Panc1 (cell line): ENCODE results near the gene RICTOR.

Source experiments
- POLR2AphosphoS5 ChIP-seq: IDR thresholded peaks from 2 replicates; pipeline ENCODE4 v1.6.1; 2012; ENCODE audit warnings: mild to moderate bottlenecking, low read depth, low read length, moderate library complexity
- SIN3A ChIP-seq: IDR thresholded peaks from 2 replicates; pipeline ENCODE4 v1.6.1; 2012; ENCODE audit warnings: low read depth, mild to moderate bottlenecking, low read length, moderate library complexity, borderline replicate concordance; ENCODE audit not compliant: insufficient read depth
- TCF7L2 ChIP-seq: IDR thresholded peaks from 2 replicates; pipeline ENCODE4 v1.6.1; 2011; ENCODE audit warnings: mild to moderate bottlenecking, low read depth, low read length, inconsistent platforms
- TF ChIP-seq, protein P1 (sequence below): fragments of 450-650 bp; IDR thresholded peaks from 2 replicates; pipeline ENCODE4 v1.5.1; 2017; ENCODE audit warnings: mild to moderate bottlenecking
- TF ChIP-seq, protein P2 (sequence below), 2 experiments: IDR thresholded peaks; 2 replicates each; pipeline ENCODE4 v1.6.1; 2011 to 2012; ENCODE audit warnings: low read depth in 2 of 2, control low read depth in 1 of 2, low read length in 1 of 2, mild to moderate bottlenecking in 1 of 2, moderate library complexity in 1 of 2; ENCODE audit not compliant: insufficient read depth in 1 of 2

DNA sequence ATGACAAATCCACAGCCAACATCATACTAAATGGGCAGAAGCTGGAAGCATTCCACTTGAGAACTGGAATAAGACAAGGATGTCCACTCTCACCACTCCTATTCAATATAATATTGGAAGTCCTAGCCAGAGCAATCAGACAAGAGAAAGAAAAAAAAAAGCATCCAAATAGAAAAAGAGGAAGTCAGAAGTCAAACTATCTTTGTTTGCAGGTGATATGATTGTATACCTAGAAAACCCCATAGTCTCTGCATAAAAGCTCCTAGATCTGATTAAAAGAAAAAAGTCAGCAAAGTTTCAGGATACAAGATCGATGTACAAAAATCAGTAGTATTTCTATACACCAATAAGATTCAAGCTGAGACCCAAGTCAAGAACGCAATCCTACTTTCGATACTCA is 162.3 kb downstream of the RICTOR start:
- TF ChIP-seq, protein P1, sequence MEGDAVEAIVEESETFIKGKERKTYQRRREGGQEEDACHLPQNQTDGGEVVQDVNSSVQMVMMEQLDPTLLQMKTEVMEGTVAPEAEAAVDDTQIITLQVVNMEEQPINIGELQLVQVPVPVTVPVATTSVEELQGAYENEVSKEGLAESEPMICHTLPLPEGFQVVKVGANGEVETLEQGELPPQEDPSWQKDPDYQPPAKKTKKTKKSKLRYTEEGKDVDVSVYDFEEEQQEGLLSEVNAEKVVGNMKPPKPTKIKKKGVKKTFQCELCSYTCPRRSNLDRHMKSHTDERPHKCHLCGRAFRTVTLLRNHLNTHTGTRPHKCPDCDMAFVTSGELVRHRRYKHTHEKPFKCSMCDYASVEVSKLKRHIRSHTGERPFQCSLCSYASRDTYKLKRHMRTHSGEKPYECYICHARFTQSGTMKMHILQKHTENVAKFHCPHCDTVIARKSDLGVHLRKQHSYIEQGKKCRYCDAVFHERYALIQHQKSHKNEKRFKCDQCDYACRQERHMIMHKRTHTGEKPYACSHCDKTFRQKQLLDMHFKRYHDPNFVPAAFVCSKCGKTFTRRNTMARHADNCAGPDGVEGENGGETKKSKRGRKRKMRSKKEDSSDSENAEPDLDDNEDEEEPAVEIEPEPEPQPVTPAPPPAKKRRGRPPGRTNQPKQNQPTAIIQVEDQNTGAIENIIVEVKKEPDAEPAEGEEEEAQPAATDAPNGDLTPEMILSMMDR = no peak
- TF ChIP-seq TCF7L2 = no peak
- no peak for TF ChIP-seq POLR2AphosphoS5
- TF ChIP-seq, protein P2, sequence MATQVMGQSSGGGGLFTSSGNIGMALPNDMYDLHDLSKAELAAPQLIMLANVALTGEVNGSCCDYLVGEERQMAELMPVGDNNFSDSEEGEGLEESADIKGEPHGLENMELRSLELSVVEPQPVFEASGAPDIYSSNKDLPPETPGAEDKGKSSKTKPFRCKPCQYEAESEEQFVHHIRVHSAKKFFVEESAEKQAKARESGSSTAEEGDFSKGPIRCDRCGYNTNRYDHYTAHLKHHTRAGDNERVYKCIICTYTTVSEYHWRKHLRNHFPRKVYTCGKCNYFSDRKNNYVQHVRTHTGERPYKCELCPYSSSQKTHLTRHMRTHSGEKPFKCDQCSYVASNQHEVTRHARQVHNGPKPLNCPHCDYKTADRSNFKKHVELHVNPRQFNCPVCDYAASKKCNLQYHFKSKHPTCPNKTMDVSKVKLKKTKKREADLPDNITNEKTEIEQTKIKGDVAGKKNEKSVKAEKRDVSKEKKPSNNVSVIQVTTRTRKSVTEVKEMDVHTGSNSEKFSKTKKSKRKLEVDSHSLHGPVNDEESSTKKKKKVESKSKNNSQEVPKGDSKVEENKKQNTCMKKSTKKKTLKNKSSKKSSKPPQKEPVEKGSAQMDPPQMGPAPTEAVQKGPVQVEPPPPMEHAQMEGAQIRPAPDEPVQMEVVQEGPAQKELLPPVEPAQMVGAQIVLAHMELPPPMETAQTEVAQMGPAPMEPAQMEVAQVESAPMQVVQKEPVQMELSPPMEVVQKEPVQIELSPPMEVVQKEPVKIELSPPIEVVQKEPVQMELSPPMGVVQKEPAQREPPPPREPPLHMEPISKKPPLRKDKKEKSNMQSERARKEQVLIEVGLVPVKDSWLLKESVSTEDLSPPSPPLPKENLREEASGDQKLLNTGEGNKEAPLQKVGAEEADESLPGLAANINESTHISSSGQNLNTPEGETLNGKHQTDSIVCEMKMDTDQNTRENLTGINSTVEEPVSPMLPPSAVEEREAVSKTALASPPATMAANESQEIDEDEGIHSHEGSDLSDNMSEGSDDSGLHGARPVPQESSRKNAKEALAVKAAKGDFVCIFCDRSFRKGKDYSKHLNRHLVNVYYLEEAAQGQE (IDR thresholded peaks at IDR 0.05; ENCODE audit: insufficient read depth in 1 of 2, low read depth in 2 of 2, low read length in 1 of 2) = no peak
- no peak for TF ChIP-seq SIN3A
